Measurements from ENCODE around the gene ARHGAP6. TPM values are rescaled to one million over a fixed set of nuclear protein-coding genes. Genes with fewer than 3 reads are reported as not detected.

Gene ARHGAP6
- total and polyA plus RNA-seq, 9 of the 15 experiments (the other 6 are each of a cell fraction or from before 2014, with no cell fraction given): 12.5 to 63.6 (median 41.8) TPM

DNA sequence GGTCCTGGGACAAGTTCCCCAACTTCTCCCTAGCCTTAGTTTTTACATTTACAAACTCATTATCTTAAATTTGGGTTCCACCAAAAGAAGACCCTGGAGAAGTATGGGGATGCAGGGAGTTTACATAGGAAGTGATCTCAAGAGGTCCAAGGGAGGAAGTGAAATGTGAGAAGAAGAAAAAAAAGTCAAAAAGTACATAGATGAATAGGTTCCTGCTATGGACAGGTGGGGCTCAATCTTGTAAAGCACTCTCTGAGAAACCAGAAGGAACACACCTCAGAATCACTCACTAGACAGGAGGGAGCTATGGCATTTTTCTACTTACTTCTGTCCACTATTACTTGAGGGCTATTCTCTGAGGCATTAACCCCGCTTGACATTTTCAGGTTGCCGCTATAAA, 56.6 kb downstream of the ARHGAP6 start:
- ChIA-PET CTCF (ENCODE audit: low intra/inter-chr PET ratio) (no interaction called here), POLR2A (no interaction called here)
- Histone ChIP-seq H3K4me3 (no peak overlapping the region), H3K27me3 (ENCODE audit: control insufficient read depth in 2 of 2, insufficient read depth in 2 of 2, low read length in 2 of 2) (no peaks in the 10 kb centered on the region), H2AFZ (ENCODE audit: low read depth, low read length) (no peak overlapping the region), H3K79me2 (ENCODE audit: control insufficient read depth, insufficient read depth, low read length) (no peaks in the 10 kb centered on the region), H3K4me2 (ENCODE audit: insufficient read depth, low read length) (no peak overlapping the region), H3K27ac (ENCODE audit: extremely low read depth, low read depth, low read length) (no peak overlapping the region), H3K9me3 (replicated peaks; ENCODE audit: control insufficient read depth, insufficient read depth, low read depth, low read length) (no peaks in the 10 kb centered on the region), H3K36me3 (ENCODE audit: control insufficient read depth, insufficient read depth, low read length) (no peaks in the 10 kb centered on the region), H4K20me1 (replicated peaks; ENCODE audit: control insufficient read depth, insufficient read depth, low read length) (no peaks in the 10 kb centered on the region), H3K4me1 (replicated peaks in 1 of 2; ENCODE audit: control insufficient read depth in 2 of 2, insufficient read depth in 2 of 2, low read length in 2 of 2) (no peaks in the 10 kb centered on the region), H3K9ac (ENCODE audit: insufficient read depth in 1 of 2, low read depth in 2 of 2, low read length in 2 of 2) (no peak overlapping the region), H3K9me1 (ENCODE audit: control insufficient read depth, insufficient read depth, low read length) (no peaks in the 10 kb centered on the region)
- BruUV-seq (replicated peaks): no TSS peak
- in situ Hi-C loops (cut with MboI) (no loop called here), intact Hi-C loops (cut with micrococcal nuclease) (no loop called here)
- DNase-seq (ENCODE audit: extremely low read depth in 1 of 4, low spot score in 3 of 4) (no peak), ATAC-seq (no peak), FAIRE-seq (no peak)
- WGBS (ENCODE audit: insufficient coverage, low coverage, missing lambda C conversion rate): 0% methylated on average over 2 of the region's 2 CpGs
- TF ChIP-seq NBN (IDR thresholded peaks at IDR 0.05; ENCODE audit: low read depth) (no peak), TAF1 (IDR thresholded peaks at IDR 0.05; ENCODE audit: control insufficient read depth, extremely low read depth, insufficient read depth, low read length, severe bottlenecking) (no peak), CREB1 (IDR thresholded peaks at IDR 0.05) (no peak), CREB1 (CRISPR knock-in tag; IDR thresholded peaks at IDR 0.05) (no peak), MAFK (IDR thresholded peaks at IDR 0.05; ENCODE audit: low read length) (no peak)
- TF ChIP-seq, protein P1, sequence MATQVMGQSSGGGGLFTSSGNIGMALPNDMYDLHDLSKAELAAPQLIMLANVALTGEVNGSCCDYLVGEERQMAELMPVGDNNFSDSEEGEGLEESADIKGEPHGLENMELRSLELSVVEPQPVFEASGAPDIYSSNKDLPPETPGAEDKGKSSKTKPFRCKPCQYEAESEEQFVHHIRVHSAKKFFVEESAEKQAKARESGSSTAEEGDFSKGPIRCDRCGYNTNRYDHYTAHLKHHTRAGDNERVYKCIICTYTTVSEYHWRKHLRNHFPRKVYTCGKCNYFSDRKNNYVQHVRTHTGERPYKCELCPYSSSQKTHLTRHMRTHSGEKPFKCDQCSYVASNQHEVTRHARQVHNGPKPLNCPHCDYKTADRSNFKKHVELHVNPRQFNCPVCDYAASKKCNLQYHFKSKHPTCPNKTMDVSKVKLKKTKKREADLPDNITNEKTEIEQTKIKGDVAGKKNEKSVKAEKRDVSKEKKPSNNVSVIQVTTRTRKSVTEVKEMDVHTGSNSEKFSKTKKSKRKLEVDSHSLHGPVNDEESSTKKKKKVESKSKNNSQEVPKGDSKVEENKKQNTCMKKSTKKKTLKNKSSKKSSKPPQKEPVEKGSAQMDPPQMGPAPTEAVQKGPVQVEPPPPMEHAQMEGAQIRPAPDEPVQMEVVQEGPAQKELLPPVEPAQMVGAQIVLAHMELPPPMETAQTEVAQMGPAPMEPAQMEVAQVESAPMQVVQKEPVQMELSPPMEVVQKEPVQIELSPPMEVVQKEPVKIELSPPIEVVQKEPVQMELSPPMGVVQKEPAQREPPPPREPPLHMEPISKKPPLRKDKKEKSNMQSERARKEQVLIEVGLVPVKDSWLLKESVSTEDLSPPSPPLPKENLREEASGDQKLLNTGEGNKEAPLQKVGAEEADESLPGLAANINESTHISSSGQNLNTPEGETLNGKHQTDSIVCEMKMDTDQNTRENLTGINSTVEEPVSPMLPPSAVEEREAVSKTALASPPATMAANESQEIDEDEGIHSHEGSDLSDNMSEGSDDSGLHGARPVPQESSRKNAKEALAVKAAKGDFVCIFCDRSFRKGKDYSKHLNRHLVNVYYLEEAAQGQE (IDR thresholded peaks at IDR 0.05; ENCODE audit: borderline replicate concordance): no peak
- TF ChIP-seq, protein P1 (CRISPR knock-in tag; IDR thresholded peaks at IDR 0.05; ENCODE audit: low read depth): no peak
- TF ChIP-seq, protein P2, sequence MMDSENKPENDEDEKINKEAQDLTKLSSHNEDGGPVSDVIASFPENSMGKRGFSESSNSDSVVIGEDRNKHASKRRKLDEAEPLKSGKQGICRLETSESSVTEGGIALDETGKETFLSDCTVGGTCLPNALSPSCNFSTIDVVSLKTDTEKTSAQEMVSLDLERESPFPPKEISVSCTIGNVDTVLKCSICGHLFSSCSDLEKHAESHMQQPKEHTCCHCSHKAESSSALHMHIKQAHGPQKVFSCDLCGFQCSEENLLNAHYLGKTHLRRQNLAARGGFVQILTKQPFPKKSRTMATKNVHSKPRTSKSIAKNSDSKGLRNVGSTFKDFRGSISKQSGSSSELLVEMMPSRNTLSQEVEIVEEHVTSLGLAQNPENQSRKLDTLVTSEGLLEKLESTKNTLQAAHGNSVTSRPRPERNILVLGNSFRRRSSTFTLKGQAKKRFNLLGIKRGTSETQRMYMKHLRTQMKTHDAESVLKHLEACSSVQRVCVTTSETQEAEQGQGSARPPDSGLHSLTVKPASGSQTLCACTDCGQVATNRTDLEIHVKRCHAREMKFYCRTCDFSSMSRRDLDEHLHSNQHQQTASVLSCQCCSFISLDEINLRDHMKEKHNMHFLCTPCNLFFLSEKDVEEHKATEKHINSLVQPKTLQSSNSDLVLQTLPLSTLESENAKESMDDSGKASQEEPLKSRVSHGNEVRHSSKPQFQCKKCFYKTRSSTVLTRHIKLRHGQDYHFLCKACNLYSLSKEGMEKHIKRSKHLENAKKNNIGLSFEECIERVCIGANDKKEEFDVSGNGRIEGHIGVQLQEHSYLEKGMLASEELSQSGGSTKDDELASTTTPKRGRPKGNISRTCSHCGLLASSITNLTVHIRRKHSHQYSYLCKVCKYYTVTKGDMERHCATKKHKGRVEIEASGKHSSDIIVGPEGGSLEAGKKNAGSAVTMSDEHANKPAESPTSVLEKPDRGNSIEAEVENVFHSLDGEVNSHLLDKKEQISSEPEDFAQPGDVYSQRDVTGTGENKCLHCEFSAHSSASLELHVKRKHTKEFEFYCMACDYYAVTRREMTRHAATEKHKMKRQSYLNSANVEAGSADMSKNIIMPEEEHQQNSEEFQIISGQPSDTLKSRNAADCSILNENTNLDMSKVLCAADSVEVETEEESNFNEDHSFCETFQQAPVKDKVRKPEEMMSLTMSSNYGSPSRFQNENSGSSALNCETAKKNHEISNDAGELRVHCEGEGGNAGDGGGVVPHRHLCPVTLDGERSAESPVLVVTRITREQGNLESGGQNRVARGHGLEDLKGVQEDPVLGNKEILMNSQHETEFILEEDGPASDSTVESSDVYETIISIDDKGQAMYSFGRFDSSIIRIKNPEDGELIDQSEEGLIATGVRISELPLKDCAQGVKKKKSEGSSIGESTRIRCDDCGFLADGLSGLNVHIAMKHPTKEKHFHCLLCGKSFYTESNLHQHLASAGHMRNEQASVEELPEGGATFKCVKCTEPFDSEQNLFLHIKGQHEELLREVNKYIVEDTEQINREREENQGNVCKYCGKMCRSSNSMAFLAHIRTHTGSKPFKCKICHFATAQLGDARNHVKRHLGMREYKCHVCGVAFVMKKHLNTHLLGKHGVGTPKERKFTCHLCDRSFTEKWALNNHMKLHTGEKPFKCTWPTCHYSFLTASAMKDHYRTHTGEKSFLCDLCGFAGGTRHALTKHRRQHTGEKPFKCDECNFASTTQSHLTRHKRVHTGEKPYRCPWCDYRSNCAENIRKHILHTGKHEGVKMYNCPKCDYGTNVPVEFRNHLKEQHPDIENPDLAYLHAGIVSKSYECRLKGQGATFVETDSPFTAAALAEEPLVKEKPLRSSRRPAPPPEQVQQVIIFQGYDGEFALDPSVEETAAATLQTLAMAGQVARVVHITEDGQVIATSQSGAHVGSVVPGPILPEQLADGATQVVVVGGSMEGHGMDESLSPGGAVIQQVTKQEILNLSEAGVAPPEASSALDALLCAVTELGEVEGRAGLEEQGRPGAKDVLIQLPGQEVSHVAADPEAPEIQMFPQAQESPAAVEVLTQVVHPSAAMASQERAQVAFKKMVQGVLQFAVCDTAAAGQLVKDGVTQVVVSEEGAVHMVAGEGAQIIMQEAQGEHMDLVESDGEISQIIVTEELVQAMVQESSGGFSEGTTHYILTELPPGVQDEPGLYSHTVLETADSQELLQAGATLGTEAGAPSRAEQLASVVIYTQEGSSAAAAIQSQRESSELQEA (IDR thresholded peaks at IDR 0.05; ENCODE audit: low read depth): no peak
